DMS 273 treated with DMSO at 0.1 percent for 48 hours (cell line): ENCODE measurements around the gene UTS2B.

Experiments
- DNase-seq: peaks from one replicate; lab custom pipeline; 2025; lab: John Stamatoyannopoulos, UW

The UTS2B gene

GRCh38 chr3:191238321-191238817, 92.0 kb downstream of the UTS2B start:
- DNase-seq: no peak

DNA sequence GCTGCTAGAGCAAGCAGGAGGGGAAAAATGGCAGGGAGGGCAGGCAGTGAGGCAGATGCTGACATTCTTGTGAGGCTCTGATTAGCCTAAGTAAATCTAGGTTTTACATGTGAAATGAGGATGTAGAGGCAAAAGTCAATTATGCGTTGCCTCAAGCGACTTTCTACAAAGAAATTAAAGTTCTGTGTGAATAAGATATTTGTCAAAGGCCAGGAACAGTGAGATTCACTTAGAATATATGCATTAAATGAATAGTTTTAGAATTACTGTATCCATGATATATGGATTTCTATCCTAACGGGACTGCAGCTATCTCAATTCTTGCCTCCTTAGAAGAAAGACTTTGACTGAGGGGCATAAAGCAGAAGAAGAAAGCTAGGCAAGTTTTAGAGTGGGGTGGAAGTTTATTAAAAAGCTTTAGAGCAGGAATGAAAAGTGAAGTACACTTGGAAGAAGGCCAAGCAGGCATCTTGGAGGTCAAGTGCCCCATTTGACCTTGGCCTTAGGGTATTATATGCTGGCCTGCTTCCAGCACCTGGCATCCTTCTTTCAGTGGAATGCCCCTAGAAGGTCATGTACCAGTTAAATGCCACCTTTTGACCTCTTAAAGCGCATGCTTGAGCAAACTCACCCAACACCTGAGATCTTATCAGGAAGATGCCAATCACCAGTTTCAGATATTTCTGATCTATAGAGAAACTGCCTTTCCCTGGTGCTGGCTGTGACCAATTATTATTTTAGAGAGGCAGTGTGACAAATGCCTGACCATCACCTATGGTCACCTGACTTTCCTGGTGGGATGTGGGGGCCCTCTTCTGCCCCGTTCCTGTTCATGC, 93.1 kb downstream of the UTS2B start:
- DNase-seq: no peak

GRCh38 chr3:191236646-191237045, 93.7 kb downstream of the UTS2B start:
- no peak for DNase-seq

DNA sequence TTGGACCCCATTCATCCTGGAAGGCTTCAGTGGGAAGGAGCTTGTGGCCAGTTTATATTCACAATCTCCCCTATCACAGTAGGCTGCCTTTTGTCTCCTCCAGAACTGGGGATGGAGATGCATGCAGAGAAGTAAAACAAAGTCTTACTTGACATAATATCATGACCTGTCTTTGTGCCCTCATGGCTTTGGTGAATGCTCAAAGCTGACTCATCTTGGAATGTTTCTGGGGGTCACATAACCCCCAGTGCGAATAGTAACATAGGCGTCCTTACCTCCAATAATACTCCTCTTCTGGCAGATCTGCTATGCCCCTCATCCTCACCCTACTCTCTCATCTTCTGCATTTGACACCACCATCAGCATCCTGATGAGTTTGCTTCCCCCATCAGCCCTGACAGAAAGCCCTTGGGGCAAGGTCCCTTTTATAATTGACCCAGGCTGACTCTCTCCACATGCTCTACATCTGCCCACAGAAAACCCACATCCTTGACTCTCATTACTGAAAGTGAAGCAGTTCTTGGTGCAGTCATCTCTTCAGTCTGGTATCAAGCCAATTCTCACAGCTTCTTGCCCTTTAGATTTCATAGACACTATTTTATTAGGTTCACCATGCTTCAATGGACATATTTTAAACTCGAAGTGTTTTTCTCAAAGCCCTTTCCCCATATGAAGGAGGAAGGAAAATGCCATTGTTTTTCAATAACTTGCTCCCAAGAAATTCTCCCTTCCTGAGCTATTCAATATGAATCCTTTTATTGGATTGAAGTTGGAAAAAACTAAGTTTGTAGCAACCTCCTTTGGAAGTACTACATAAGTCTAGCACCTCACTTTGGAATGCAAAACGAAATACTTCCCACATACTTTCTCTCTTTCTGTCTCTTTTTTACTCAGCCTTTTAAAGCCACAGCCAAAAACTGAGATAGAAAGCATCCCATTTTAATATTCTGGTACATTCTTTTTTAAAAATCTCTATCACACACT, 94.7 kb downstream of the UTS2B start:
- no peak for DNase-seq

GRCh38 chr3:191234216-191234615, 96.1 kb downstream of the UTS2B start:
- no peak for DNase-seq

DNA sequence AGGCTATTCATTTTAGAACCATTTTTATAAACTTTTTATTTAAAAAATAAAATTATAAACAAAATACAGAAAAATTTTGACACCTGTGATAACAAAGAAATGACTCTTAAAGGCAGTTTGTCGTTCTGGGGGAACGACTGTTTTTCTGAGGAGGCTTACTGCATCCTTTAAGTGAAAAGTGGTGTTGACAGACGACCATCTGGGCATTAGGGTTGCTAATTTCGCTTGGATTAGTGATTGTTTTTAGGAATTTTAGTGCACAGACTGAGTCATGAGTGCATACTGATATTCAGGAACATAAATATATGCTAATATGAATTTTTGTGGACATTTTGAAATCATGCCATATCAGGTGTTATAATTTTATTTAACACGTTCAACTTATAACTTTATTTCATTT, 102.8 kb downstream of the UTS2B start:
- no peak for DNase-seq

- no peak for DNase-seq
These were observed 108.7 kb downstream of the UTS2B start for GRCh38 chr3:191221638-191222037.

DNA sequence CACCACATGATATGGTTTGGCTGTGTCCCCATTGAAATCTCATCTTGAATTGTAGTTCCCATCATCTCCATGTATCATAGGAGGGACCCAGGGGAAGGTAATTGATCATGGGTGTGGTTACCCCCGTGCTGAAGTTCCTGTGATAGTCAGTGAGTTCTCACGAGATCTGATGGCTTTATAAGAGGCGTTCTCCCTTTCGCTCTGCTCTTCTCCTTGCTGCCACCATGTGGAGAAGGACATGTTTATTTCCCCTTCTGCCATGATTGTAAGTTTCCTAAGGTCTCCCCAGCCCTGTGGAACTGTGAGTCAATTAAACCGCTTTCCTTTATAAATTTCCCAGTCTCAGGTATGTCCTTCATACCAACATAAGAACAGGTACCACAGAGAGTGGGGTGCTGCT, 109.4 kb downstream of the UTS2B start:
- no peak for DNase-seq

- no peak for DNase-seq
These were observed 113.0 kb downstream of the UTS2B start for GRCh38 chr3:191217301-191217700.
